AG09319 (cell line): ENCODE data around the gene ZNF280B.

ENCODE experiments used
- DNase-seq: peaks from one replicate; pipeline ENCODE4 v3.0.0-alpha.2; 2010; ENCODE audit warnings: low read depth; ENCODE audit errors: extremely low read depth
- TF ChIP-seq, protein P1 (sequence below): IDR thresholded peaks from 2 replicates; pipeline ENCODE4 v1.5.1; 2011; ENCODE audit warnings: low read depth, mild to moderate bottlenecking, inconsistent platforms, low read length, moderate library complexity

The ZNF280B gene

DNA sequence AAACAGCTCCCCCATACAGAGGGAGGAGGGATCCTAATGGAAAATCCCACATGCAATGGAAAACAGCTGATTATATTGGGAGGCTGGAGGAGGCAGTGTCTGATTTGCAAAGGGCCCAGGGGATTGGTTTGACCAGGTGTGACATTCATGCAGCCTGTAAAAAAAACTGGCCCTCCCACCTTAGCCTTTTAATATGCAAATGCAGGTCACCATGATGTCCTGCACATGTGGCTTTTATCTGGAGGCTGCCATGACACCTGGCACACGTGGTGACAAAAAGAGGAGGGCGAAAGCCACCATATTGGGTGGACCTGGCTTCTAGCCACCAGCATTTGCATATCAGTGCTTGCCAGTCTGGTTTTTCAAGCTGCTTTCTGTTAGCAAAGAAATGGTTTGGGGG, 48.5 kb downstream of the ZNF280B start:
- DNase-seq = no peak
- TF ChIP-seq, protein P1, sequence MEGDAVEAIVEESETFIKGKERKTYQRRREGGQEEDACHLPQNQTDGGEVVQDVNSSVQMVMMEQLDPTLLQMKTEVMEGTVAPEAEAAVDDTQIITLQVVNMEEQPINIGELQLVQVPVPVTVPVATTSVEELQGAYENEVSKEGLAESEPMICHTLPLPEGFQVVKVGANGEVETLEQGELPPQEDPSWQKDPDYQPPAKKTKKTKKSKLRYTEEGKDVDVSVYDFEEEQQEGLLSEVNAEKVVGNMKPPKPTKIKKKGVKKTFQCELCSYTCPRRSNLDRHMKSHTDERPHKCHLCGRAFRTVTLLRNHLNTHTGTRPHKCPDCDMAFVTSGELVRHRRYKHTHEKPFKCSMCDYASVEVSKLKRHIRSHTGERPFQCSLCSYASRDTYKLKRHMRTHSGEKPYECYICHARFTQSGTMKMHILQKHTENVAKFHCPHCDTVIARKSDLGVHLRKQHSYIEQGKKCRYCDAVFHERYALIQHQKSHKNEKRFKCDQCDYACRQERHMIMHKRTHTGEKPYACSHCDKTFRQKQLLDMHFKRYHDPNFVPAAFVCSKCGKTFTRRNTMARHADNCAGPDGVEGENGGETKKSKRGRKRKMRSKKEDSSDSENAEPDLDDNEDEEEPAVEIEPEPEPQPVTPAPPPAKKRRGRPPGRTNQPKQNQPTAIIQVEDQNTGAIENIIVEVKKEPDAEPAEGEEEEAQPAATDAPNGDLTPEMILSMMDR = no peak

DNA sequence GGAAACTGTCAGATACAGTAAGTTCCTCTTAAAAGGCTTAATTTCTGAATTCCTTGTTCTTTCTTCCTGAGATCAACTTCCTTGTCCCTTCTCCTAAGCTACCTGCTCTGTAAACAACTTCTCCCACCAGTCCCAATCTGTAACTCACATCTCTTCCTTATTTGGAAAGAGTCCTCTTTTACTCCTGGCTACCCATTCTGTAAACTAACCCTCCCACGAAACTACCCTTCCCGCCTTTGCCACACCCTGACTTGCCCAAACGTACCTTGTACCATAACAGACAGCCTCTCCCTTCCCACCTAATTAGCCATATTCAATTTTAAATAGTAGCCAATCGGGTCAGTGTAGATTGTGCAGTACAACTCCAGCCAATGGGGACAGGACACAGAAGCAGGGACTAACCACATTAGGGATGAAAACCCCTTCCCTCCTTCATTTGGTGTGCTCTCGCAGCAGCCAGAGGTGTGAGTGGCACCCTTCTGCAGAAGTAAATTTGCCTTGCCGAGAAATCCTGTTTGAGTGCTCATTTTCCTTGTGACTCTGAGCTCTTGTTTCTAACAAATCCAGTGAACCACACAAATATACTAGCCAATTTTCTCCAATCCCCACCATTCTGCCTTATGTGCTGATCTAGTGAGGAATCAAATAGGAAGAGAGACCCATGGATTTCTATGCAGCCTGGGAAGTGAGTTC, 49.5 kb downstream of the ZNF280B start:
- TF ChIP-seq, protein P1 = no peak
- no peak for DNase-seq

DNA sequence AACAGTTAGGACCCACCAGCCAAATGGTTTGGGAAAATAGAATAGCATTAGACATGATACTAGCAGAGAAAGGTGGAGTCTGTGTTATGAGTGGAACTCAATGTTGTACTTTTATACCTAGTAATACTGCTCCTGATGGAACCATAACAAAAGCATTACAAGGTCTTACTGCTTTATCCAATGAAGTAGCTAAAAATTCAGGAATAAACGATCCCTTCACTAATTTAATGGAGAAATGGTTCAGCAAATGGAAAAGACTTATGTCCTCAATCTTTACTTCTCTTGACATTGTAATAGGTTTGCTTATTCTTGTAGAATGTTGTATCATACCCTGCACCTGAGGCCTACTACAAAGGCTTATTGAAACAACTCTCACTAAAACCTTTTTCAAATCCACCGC, 50.2 kb downstream of the ZNF280B start:
- no peak for DNase-seq
- TF ChIP-seq, protein P1 = no peak

DNA sequence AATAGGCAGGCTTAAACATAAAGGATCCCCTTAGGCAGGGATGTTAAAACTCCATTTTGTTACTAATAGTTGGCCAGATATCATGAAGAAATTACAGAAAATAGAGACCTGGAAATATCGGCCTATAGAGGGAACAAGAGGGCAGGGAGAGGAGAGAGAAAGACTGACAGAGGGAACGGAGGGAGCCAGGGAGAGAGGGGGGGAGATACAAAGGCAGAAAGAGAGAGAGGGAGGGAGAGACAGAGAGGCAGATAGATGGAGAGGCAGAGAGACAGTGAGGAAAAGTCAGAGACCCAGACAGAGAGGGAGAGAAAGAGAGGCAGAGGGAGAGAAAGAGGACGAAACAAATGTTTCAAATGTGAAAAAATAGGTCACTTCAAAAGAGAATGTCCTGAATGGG, 53.5 kb downstream of the ZNF280B start:
- DNase-seq = no peak
- TF ChIP-seq, protein P1 = no peak

DNA sequence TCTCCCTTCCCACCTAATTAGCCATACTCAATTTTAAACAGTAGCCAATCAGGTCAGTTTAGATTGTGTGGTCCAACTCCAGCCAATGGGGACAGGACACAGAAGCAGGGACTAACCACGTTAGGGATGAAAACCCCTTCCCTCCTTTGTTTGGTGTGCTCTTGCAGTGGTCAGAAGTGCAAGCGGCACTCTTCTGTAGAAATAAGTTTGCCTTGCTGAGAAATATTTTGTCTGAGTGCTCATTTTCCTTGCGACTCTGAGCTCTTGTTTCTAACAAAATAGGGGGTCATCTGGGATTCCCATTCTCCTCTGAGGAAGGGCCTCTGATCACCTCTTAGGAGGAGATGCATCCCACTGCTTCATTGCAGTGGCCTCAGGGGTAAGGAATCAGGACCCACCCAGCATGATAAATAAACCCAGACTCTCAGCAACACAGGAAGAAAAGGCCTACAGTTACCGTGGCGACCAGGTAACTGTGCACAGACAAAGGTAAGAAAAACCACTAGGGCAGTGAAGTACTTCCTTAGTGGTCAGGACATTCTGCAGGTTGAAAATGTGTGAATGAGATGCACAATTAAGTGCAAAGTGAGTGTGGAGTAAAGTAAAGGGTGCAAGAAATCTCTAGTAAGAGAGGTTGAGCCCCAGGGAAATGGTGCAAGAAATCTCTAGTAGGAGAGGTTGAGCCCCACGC, 55.4 kb downstream of the ZNF280B start:
- TF ChIP-seq, protein P1 = no peak
- DNase-seq = no peak

DNA sequence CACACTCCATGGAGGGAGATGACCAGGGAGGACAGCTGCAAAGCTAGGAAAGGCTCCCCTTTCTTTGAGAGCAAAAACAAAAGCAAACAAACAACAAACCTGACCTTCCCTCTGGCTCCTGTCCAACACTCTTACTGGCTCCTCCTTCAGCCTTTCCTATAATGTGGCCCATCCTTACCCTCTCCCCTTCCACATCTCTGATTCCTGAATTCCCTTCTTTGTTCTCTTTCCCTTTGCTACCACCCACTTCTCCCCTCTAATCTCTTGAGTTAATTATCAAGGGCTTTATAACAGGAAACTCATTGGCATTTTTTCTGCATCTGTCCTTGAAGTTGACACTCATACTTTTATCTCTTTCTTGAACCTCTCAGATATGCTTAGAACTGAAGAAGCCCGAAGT, 56.3 kb downstream of the ZNF280B start:
- no peak for DNase-seq
- TF ChIP-seq, protein P1 = no peak

DNA sequence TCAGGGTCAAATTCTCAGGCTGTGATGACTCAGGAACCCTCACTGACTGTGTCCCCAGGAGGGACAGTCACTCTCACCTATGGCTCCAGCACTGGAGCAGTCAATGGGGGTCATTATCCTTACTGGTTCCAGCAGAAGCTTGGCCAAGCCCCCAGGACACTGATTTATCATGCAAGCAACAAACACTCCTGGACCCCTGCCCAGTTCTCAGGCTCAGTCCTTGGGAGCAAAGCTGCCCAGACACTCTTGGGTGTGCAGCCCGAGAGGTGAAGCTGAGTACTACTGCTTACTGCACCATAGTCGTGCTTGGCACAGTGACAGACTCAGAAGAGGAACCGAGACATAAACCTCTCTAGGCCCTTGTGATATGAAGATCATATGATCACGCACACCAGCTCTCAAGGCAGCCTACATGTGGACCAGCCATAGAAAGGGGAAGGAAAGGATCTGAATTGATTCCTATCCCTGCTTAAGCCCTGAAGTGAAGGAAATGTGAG, 58.2 kb downstream of the ZNF280B start:
- TF ChIP-seq, protein P1 = no peak
- DNase-seq = no peak
